GM12892 (cell line): ENCODE data around the gene ATP2A2.
"Not testable (repeated sequence)": the region's sequence is repeated elsewhere in the genome, so short reads cannot be mapped to it uniquely, and the experiment has no call there.

ENCODE experiments used
- DNase-seq: peaks from one replicate; pipeline ENCODE4 v3.0.0; 2011; ENCODE audit not compliant: insufficient read length
- FAIRE-seq: peaks from 2 replicates; lab custom pipeline; 2011; peaks lifted over from hg19 to GRCh38; lab: Jason Lieb, UNC
- POLR2A ChIP-seq: IDR thresholded peaks from 2 replicates; pipeline ENCODE4 v1.6.1; 2011; ENCODE audit warnings: low read depth, low read length, control low read depth
- POLR2AphosphoS5 ChIP-seq: IDR thresholded peaks from 2 replicates; pipeline ENCODE4 v1.6.1; 2011; ENCODE audit warnings: low read depth, low read length, control low read depth
- TAF1 ChIP-seq: IDR thresholded peaks from 2 replicates; pipeline ENCODE4 v1.6.1; 2011; ENCODE audit warnings: low read depth, mild to moderate bottlenecking, control low read depth, low read length, borderline replicate concordance

The ATP2A2 gene

DNA sequence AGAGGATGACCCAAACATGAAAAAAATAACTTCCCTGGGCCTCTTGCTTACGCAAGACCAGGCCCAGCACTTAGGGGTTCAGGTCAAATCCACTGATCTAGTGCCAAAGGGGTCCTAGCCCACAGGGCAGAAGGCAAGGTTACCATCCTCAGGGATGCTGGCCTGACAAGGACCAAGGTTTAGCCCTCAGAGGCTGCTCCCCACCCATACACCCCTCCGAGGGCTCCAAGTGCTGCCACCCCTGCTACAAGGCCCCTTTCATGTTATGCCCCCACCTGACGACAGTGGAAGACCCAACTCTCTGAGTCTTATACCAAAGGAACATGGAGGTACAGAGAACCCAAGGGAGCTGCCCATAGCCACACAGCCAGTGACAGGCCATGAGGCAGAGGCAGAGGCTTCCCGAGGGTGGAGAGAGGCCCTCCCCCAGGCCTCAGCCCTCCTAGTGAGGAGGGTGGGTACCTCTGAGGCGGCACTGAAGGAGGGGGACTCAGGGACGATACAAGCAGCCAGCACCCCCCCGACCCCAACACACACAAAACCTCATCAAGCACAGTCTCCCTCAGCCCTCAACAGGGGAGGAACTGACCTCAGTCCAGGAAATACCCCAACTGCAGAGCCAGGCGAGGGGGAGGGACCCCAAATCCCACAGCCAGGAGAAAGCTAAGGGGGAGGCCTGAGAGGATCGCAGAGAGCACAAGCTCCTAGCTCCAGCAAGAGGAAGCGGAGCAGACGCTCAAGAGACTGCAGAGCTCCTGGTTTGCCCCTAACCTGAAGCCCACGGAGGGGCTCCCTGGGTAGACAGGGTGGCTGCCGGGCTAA lies 85.5 kb downstream of the ATP2A2 start:
- DNase-seq (no peak), FAIRE-seq (no peak)
- no peak for TF ChIP-seq POLR2A
- TF ChIP-seq TAF1: no peak
- no peak for TF ChIP-seq POLR2AphosphoS5

DNA sequence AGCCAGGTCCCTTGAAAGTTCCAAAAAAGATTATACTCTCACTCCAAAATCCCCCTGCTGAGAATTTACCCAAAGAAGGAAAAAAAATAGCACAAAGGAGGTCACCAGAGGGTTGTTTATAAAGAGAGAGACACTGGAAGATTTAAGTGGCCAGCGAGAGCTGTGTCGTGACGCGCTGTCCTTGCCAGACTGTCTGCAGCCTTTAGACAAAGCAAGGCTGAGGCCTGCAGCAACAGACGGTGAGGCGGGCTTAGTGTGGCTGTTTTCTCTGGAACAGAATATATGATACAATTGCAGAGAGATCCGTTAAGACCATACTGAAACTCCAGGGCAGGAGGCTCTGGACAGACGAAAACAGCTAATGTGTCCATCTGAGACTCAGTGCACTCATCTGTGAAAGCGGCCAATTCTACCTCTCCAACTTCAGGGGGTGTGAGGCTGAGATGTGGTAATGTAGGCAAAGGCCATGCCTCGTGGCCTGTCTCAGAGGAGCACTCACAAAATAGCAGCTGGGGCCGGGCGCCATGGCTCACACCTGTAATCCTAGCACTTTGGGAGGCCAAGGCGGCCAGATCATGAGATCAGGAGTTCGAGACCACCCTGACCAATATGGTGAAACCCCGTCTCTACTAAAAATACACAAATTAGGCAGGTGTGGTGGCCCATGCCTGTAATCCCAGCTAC lies 86.3 kb downstream of the ATP2A2 start:
- TF ChIP-seq POLR2A: no peak
- no peak for DNase-seq
- no peak for FAIRE-seq

DNA sequence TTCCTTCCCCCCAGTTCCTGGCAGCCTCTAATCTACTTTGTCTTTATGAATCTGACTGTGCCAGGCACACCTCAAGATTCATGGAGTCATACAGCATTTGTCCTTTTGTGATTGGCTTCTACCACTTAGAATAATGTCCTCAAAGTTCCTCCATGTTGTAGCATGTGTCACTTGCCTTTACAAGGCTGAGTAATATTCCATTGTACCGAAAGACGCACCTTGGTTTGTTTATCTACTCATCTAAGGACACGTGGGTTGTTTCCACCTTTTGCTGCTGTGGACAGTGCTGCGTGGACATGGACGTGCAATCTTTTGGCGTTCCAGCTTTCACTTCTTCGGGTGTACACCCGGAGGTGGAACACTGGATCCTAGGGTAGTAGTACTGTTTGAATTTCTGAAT lies 88.9 kb downstream of the ATP2A2 start:
- FAIRE-seq: peak; percentile 61

DNA sequence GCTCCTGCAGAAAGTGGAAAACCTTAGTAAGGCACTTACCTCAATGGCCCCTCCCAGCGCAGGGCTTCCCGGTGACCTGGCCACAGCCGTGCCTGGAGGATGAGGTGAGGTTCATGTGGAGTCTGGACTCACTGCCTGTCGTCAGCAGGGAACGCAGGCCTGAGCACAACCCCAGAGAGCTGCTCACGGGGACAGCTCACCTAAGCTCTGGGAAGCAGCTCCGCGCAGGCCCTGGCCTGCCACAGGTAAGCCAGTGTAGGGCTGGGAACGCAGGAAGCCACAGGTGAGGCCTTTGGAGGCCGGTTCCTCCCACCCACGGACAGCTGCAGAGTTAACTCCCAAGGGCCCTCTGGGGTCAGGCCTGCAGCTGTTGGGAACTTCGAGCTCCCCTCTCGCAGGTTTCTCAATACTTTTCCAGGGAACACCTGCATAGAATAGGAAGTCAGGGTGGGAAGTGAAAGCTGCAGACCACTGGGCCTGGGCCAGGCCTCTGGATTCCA lies 89.7 kb downstream of the ATP2A2 start:
- FAIRE-seq: no peak
- TF ChIP-seq POLR2AphosphoS5 (no peak), TAF1 (no peak), POLR2A (no peak)
- DNase-seq: no peak

More for the DNA sequence above, 88.9 kb downstream of the ATP2A2 start:
- TF ChIP-seq POLR2AphosphoS5: no peak
- TF ChIP-seq POLR2A: no peak
- TF ChIP-seq TAF1: no peak
- no peak for DNase-seq

DNA sequence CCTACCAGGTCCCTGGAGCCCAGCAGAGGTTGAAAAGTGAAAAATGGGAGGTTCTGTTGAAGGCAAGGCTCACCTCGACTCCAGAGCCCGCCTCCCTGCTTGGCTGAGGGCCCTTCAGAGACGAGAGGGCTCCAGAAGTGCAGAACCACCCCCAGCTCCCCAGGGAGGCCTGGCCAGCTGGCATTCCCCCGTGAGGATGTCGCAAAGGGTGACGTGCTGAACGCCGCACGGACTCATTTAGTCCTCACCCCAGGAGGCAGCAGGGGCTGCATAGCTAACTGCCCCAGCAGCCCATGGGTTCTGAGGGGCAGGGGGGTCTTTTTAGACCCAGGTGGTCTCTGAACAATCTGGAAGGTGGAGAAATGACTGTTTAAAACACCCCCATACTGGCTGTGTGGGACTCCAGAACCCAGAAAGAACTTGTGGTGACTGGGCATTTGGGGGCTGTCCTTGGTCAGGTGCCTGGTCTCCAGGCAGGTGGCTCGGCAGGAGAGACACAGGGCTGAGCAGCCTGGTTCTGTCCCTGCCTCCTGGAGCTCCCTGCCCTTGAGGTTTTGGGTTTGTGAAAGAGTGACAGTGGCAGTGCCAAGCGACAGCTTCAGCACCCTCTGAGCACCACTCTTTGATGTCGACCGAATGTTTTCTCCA lies 90.5 kb downstream of the ATP2A2 start:
- DNase-seq (peak; percentile 60), FAIRE-seq (peak; percentile 70)
- TF ChIP-seq POLR2AphosphoS5 (no peak), POLR2A (no peak), TAF1 (no peak)

DNA sequence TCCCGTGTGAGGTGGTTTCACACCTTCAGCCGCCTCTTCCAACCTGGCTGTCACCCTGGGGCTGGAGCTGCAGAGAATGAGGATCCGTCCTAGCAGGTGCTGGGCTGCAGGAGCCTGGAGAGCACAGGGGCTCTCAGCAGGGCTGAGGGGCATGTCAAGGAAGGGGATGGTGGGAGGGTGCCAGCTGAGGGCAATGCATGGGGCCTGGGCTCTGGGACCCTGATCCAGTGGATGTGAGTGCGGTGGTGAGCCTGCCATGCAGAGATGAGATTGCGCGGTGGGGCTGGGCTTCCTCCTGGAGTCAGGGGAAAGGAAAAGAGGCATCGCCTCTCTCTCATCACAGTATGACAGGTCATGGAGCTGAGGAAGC lies 91.0 kb downstream of the ATP2A2 start:
- no peak for TF ChIP-seq POLR2A
- 0 out of 2 replicates have a peak, but pooled peaks have one; percentile 31 for TF ChIP-seq POLR2AphosphoS5
- TF ChIP-seq TAF1: no peak
- no peak for FAIRE-seq
- no peak for DNase-seq

DNA sequence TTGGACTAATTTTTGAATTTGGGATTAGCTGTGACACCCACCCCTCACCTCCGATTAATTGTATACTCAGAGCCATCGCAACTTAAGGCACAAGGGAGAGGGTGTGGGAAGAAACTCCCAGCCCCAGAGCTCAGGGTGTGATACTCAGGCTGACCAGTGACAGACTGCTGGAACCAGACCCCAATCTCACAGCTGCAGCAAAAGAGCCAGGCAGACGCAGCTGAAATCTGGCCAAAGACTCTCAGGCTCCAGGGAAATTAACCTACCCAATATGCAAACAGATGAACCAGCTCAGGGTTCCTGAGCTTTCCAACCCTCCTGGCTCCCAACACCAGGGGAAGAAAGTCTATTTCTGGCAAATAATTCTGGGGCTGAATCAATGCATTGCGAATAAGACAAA lies 92.0 kb downstream of the ATP2A2 start:
- no peak for FAIRE-seq
- DNase-seq: no peak
- TF ChIP-seq POLR2AphosphoS5: no peak
- TF ChIP-seq TAF1: no peak
- TF ChIP-seq POLR2A: no peak

DNA sequence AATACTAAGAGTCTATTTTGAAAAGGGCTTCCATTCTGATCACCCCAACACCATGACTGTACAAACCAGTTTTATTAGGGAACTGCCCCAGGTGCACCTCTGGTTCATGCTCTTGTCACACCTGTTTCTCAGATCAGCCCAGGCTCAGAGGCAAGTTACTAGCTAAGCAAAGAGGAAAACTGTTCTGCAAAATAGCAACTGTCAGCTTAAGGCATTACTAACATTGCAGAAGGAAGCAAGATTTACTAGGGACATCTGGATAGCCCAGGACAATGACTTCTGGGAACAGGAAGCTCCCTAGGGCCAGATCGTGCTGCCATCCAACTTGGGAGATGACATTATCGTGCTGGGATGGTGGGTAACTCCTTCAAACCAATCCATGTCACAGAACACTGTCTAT lies 92.4 kb downstream of the ATP2A2 start:
- no peak for FAIRE-seq
- TF ChIP-seq POLR2A (0 out of 2 replicates have a peak, but pooled peaks have one; percentile 22), POLR2AphosphoS5 (no peak)
- no peak for DNase-seq

DNA sequence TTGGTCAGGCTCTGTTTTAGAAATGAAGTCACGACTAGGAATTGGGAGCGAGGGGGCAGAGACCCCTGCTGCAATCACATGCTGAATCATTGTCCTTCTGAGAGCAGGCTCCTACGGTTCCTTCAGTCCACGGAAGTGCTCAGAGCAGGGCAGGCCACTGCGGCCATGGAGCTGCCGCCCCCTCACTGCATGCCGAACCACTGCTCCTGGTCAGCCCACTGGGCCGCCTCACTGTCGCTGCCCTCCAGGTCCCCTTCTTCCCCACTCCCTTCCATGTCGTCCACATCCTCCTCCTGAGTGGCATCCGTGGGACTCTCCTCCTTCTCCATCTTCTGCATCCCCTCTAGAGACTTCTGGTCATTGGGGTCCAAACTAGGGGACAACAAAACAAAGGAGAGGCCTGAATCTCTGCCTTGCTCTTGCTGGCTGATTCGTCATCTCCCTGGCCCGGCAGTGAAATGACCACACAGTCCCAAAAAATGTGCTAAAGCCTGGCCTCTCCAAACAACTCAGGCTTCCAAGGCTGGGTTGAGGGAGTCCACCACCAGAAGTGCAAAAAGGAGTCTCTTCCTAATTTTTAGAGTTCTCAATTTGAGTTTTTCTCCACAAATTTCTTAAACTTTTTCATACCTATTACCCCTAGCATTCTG lies 93.0 kb downstream of the ATP2A2 start:
- no peak for TF ChIP-seq POLR2AphosphoS5
- TF ChIP-seq TAF1: no peak
- no peak for TF ChIP-seq POLR2A
- DNase-seq (no peak), FAIRE-seq (no peak)

DNA sequence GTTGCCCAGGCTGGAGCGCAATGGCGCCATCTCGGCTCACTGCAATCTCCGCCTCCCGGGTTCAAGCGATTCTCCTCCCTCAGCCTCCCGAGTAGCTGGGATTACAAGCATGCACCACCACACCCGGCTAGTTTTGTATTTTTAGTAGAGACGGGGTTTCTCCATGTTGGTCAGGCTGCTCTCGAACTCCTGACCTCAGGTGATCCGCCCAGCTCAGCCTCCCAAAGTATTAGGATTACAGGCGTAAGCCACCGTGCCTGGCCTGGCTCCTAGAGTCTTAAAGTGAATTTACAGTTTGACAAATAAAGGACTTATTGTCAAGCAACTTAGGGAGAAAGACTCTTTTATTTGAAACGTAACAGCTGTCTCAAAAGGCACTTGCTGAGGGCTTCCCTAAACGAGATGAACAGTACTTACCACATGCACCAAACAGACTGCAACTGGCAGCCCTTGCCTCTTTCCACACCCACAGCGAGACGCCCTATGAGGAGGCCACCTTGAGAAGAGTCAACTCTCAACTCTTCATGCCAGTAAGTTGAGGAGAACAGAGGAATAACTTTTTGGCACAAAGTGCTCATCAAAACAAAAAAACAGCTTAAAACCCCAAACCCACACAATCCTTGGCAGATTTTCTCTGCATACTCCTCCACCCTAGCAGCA lies 97.2 kb downstream of the ATP2A2 start:
- not testable (repeated sequence) for FAIRE-seq

DNA sequence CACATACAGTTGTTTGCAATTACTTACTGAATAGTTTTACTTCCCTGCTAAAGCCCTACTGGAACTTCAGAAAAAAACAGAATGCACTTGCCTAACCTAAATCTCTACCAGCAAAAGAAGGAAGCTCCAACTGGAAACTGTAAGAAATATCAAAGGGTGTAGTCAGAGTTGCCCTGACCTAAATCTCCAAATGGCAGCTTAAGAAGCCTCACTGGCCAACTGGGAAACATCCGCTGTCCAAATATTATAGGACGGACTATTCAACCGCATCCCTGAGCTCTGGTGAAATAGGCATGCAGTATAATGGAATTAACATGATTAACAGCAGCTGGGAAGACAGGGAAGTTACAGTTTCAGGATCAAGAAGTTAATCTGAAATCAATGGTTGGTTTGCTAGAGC lies 98.2 kb downstream of the ATP2A2 start:
- TF ChIP-seq TAF1: no peak
- TF ChIP-seq POLR2AphosphoS5: no peak
- TF ChIP-seq POLR2A: no peak
- no peak for FAIRE-seq
- no peak for DNase-seq

More for the DNA sequence above, 97.2 kb downstream of the ATP2A2 start:
- not testable (repeated sequence) for DNase-seq
